Pancreas (tissue), 10 donors: ENCODE results near the gene CUTA. TPM values are rescaled to one million over a fixed set of nuclear protein-coding genes. Genes with fewer than 3 reads are reported as not detected.

Experiments
- ATAC-seq, 4 donors: fragments of 200-7000 bp; cut with Tn5 transposase; one replicate each; pipeline versions ENCODE4 v1.8.0 to v1.9.1; 2020; ENCODE audit warnings: mild to moderate bottlenecking in 4 of 4, moderate library complexity in 4 of 4
- DNase-seq, 6 donors: peaks; one replicate each; pipeline ENCODE4 v3.0.0-alpha.2; 2020
- FAIRE-seq: peaks from 2 replicates; lab custom pipeline; 2012; peaks lifted over from hg19 to GRCh38; lab: Jason Lieb, UNC
- H3K27ac ChIP-seq, 4 donors: fragments of 200-600 bp; sonication (generic); 1 replicate in 3 of 4; 2 replicates in 1 of 4; pipeline versions ENCODE4 v1.5.0 to v1.8.0; 2020
- H3K27me3 ChIP-seq, 4 donors: fragments of 200-600 bp; one replicate each; pipeline ENCODE4 v1.8.0; 2021
- H3K36me3 ChIP-seq, 3 donors: fragments of 200-600 bp; sonication (generic) in 1 of 3; one replicate each; pipeline versions ENCODE4 v1.5.0 to v1.8.0; 2020 to 2021
- H3K4me1 ChIP-seq, 3 donors: fragments of 200-600 bp; one replicate each; pipeline ENCODE4 v1.8.0; 2021
- H3K4me3 ChIP-seq, 4 donors: fragments of 200-600 bp; sonication (generic) in 2 of 4; one replicate each; pipeline versions ENCODE4 v1.5.0 to v1.8.0; 2020 to 2021
- H3K9me3 ChIP-seq, 4 donors: fragments of 200-600 bp; one replicate each; pipeline ENCODE4 v1.8.0; 2021
- CTCF ChIP-seq, 4 donors: fragments of 200-600 bp; sonication (generic) in 3 of 4; IDR thresholded peaks; one replicate each; pipeline versions ENCODE4 v1.5.0 to v1.8.0; 2021; ENCODE audit warnings: antibody characterized with exemption in 4 of 4
- WGBS, 2 donors: extraction: QIAGEN DNeasy Blood & Tissue Kit; methylation state at CpG; one replicate each; pipeline ENCODE4 v1.1.7; 2013; 5-methylcytosine and 5-hydroxymethylcytosine counted together
- intact Hi-C, 3 donors: fragments of 100-400 bp; cut with DNase I; formaldehyde crosslinking; loops; one replicate each; pipeline versions ENCODE4 v1.11.1 to v1.14.2; 2022
- polyA plus RNA-seq, 2 donors: library from polyadenylated mRNA; stranded (reverse); fragments of 200-250 nt; gene quantifications; one replicate each; pipeline ENCODE4 v1.2.3, GENCODE V29; 2013
- total RNA-seq, 6 donors: library from RNA; stranded (reverse); fragmentation: NEBNext Ultra II Directional in 4 of 6; extraction: Animal tissue kit (Norgen Biotek cat#: 25700) in 4 of 6; gene quantifications; one replicate each; pipeline versions ENCODE4 v1.2.1 to v1.2.4, GENCODE V29; 2021 to 2023
- donor health status: healthy with polysubstance abuse.
- donor health status: DM: no; HTN: no; CAD: no; lungs with moderate emphysema.
- donor health status: DM: no; HTN: no; CAD: no.
- donor health status: control.
- donor health status: control.
- donor health status: Bipolar disorder and iron deficiency.
- donor health status: DM: yes; HTN: yes; CAD: no.
- donor health status: DM: no; HTN: no; CAD: no.
- donor health status: DM: no; HTN: no; CAD: no.
- donor health status: DM: yes; HTN: yes; CAD: no.

Gene CUTA
- 10 to 100 TPM; 65.0 to 99.6 (median 78.1) TPM for total RNA-seq
- polyA plus RNA-seq = 100 to 1,000 TPM in 1 of 2 donors, 10 to 100 TPM in 1; 96.7 to 204 TPM

GRCh38 chr6:33417903-33418689 is at the start of gene CUTA:
Gene CUTA, minus strand, starts transcription at chr6:33418107. Its CDS starts 107 bp downstream, at chr6:33418000.
- peak; percentile 95 to 99 (median 99) for DNase-seq
- H3K4me1 ChIP-seq = peaks cover 0 to 21% (median 0%) of the 10 kb centered on the region in 3 donors
- peaks cover 0 to 13% (median 7%) of the 10 kb centered on the region in 3 donors for H3K36me3 ChIP-seq
- no peak for TF ChIP-seq CTCF (IDR thresholded peaks at IDR 0.05)
- no peaks in the 10 kb centered on the region for H3K9me3 ChIP-seq
- H3K27ac ChIP-seq = peak within 1 kb of the TSS; percentile 76 to 95 (median 87)
- no peaks in the 10 kb centered on the region for H3K27me3 ChIP-seq
- ATAC-seq = peak; percentile 94 to 96 (median 94)
- peak within 1 kb of the TSS; percentile 44 to 71 (median 54) for H3K4me3 ChIP-seq
- WGBS, 2 donors = 0 to 1% methylated on average over 50 to 51 of the region's 51 CpGs
- intact Hi-C loops = no loop called here
- peak; percentile 98 for FAIRE-seq

GRCh38 chr6:33467091-33467490 is 49.2 kb upstream of the CUTA start:
- Histone ChIP-seq H3K4me1 (no peaks in the 10 kb centered on the region), H3K27me3 (no peaks in the 10 kb centered on the region), H3K4me3 (no peak overlapping the region), H3K9me3 (no peaks in the 10 kb centered on the region), H3K27ac (no peak overlapping the region), H3K36me3 (no peaks in the 10 kb centered on the region)
- ATAC-seq (no peak), FAIRE-seq (no peak), DNase-seq (no peak)
- intact Hi-C loops = no loop called here
- TF ChIP-seq CTCF (IDR thresholded peaks at IDR 0.05) = no peak
- 66 to 67% methylated on average over 7 of the region's 7 CpGs for WGBS, 2 donors

- TF ChIP-seq CTCF (IDR thresholded peaks at IDR 0.05) = no peak
- no peak for FAIRE-seq
- no peaks in the 10 kb centered on the region for H3K36me3 ChIP-seq
Measured at GRCh38 chr6:33466075-33466735, 48.3 kb upstream of the CUTA start.

GRCh38 chr6:33459226-33459625 is 41.3 kb upstream of the CUTA start:
- Histone ChIP-seq H3K36me3 (no peaks in the 10 kb centered on the region), H3K27ac (no peak overlapping the region), H3K4me1 (peaks cover 0 to 6% (median 0%) of the 10 kb centered on the region in 3 donors), H3K9me3 (no peaks in the 10 kb centered on the region), H3K4me3 (no peak overlapping the region), H3K27me3 (no peaks in the 10 kb centered on the region)
- TF ChIP-seq CTCF (IDR thresholded peaks at IDR 0.05) = no peak
- FAIRE-seq (no peak), ATAC-seq (no peak), DNase-seq (no peak)
- 89 to 100% methylated on average over 2 of the region's 2 CpGs for WGBS, 2 donors
- intact Hi-C loops = no loop called here

More at GRCh38 chr6:33466075-33466735, 48.3 kb upstream of the CUTA start:
- Histone ChIP-seq H3K27me3 (no peaks in the 10 kb centered on the region), H3K9me3 (no peaks in the 10 kb centered on the region), H3K27ac (no peak overlapping the region), H3K4me1 (no peaks in the 10 kb centered on the region), H3K4me3 (no peak overlapping the region)
- intact Hi-C loops = no loop called here
- no peak for DNase-seq
- WGBS, 2 donors = 78 to 85% methylated on average over 4 of the region's 4 CpGs
- no peak for ATAC-seq
